Liver (tissue), 9 donors: ENCODE results near the gene RALGDS. TPM values are rescaled to one million over a fixed set of nuclear protein-coding genes. Genes with fewer than 3 reads are reported as not detected.

Experiments used
- DNase-seq: peaks from one replicate; pipeline ENCODE4 v3.0.0-alpha.2; 2017; ENCODE audit warnings: low spot score
- H3K27ac ChIP-seq, 2 donors: one replicate each; pipeline ENCODE4 v1.7.0; 2013; ENCODE audit warnings: inconsistent platforms in 2 of 2, low read length in 2 of 2, control low read depth in 1 of 2, low read depth in 1 of 2, mild to moderate bottlenecking in 1 of 2
- H3K27me3 ChIP-seq, 4 donors: one replicate each; pipeline versions ENCODE4 v1.6.1 to v1.7.0; 2013; ENCODE audit warnings: low read length in 3 of 4, inconsistent platforms in 1 of 4, mild to moderate bottlenecking in 1 of 4, moderate library complexity in 1 of 4; ENCODE audit not compliant: control insufficient read depth in 4 of 4, insufficient read depth in 4 of 4
- H3K36me3 ChIP-seq, 4 donors: one replicate each; pipeline versions ENCODE4 v1.6.1 to v1.7.0; 2013; ENCODE audit warnings: low read length in 3 of 4, mild to moderate bottlenecking in 3 of 4, low read depth in 1 of 4, moderate library complexity in 1 of 4; ENCODE audit not compliant: control insufficient read depth in 4 of 4, insufficient read depth in 3 of 4
- H3K4me1 ChIP-seq, 4 donors: one replicate each; pipeline versions ENCODE4 v1.6.1 to v1.7.0; 2013; ENCODE audit warnings: low read length in 3 of 4, mild to moderate bottlenecking in 3 of 4, moderate library complexity in 1 of 4; ENCODE audit not compliant: control insufficient read depth in 4 of 4, insufficient read depth in 4 of 4
- H3K4me3 ChIP-seq, 3 donors: one replicate each; pipeline versions ENCODE4 v1.6.1 to v1.7.0; 2013; ENCODE audit warnings: low read length in 3 of 3, control low read depth in 1 of 3, low read depth in 1 of 3, mild to moderate bottlenecking in 1 of 3
- H3K9ac ChIP-seq, 2 donors: one replicate each; pipeline ENCODE4 v1.7.0; 2013; ENCODE audit warnings: low read length in 2 of 2, mild to moderate bottlenecking in 2 of 2, moderate library complexity in 2 of 2, control low read depth in 1 of 2, low read depth in 1 of 2
- H3K9me3 ChIP-seq, 4 donors: one replicate each; pipeline versions ENCODE4 v1.6.1 to v1.7.0; 2013; ENCODE audit warnings: low read length in 3 of 4; ENCODE audit not compliant: control insufficient read depth in 4 of 4
- ATF3 ChIP-seq: IDR thresholded peaks from 2 replicates; pipeline ENCODE4 v1.6.1; 2016; ENCODE audit warnings: antibody characterized with exemption
- CTCF ChIP-seq: fragments of 150-350 bp; IDR thresholded peaks from 2 replicates; pipeline ENCODE4 v1.5.1; 2017; ENCODE audit warnings: improper control_type of control experiment, low read depth, low read length; ENCODE audit not compliant: missing input control
- EGR1 ChIP-seq, 2 donors: IDR thresholded peaks; 2 replicates each; pipeline ENCODE4 v1.6.1; 2016 to 2018; ENCODE audit warnings: antibody characterized with exemption in 2 of 2, low read depth in 2 of 2
- FOXA1 ChIP-seq: IDR thresholded peaks from 2 replicates; pipeline ENCODE4 v1.6.1; 2016; ENCODE audit warnings: antibody characterized with exemption
- FOXA2 ChIP-seq: IDR thresholded peaks from 2 replicates; pipeline ENCODE4 v1.6.1; 2016; ENCODE audit warnings: antibody characterized with exemption
- GABPA ChIP-seq, 2 donors: IDR thresholded peaks in 1 of 2; conservative IDR thresholded peaks in 1 of 2; 2 replicates each; pipeline ENCODE4 v1.6.1; 2016; ENCODE audit warnings: antibody characterized with exemption in 2 of 2, mild to moderate bottlenecking in 1 of 2, moderate library complexity in 1 of 2
- HNF4A ChIP-seq, 2 donors: conservative IDR thresholded peaks; 2 replicates each; pipeline ENCODE4 v1.6.1; 2016; ENCODE audit warnings: antibody characterized with exemption in 2 of 2, mild to moderate bottlenecking in 2 of 2
- HNF4G ChIP-seq: IDR thresholded peaks from 2 replicates; pipeline ENCODE4 v1.6.1; 2016; ENCODE audit warnings: antibody characterized with exemption
- JUND ChIP-seq, 2 donors: IDR thresholded peaks; 2 replicates each; pipeline ENCODE4 v1.6.1; 2016; ENCODE audit warnings: antibody characterized with exemption in 2 of 2
- MAX ChIP-seq: IDR thresholded peaks from 2 replicates; pipeline ENCODE4 v1.6.1; 2016; ENCODE audit warnings: antibody characterized with exemption
- NR2F2 ChIP-seq: IDR thresholded peaks from 2 replicates; pipeline ENCODE4 v1.6.1; 2016; ENCODE audit warnings: antibody characterized with exemption
- RAD21 ChIP-seq, 2 donors: IDR thresholded peaks; 2 replicates each; pipeline ENCODE4 v1.6.1; 2016; ENCODE audit warnings: antibody characterized with exemption in 2 of 2, mild to moderate bottlenecking in 2 of 2
- REST ChIP-seq: IDR thresholded peaks from 2 replicates; pipeline ENCODE4 v1.6.1; 2016; ENCODE audit warnings: antibody characterized with exemption, mild to moderate bottlenecking
- RXRA ChIP-seq, 2 donors: IDR thresholded peaks; 2 replicates each; pipeline ENCODE4 v1.6.1; 2017 to 2018; ENCODE audit warnings: antibody characterized with exemption in 2 of 2, mild to moderate bottlenecking in 1 of 2
- SP1 ChIP-seq: IDR thresholded peaks from 2 replicates; pipeline ENCODE4 v1.6.1; 2018; ENCODE audit warnings: antibody characterized with exemption, mild to moderate bottlenecking
- TAF1 ChIP-seq: conservative IDR thresholded peaks from 2 replicates; pipeline ENCODE4 v1.6.1; 2016; ENCODE audit warnings: antibody characterized with exemption, mild to moderate bottlenecking
- YY1 ChIP-seq: IDR thresholded peaks from 2 replicates; pipeline ENCODE4 v1.6.1; 2016; ENCODE audit warnings: antibody characterized with exemption, mild to moderate bottlenecking
- ZBTB33 ChIP-seq: IDR thresholded peaks from 2 replicates; pipeline ENCODE4 v1.6.1; 2016; ENCODE audit warnings: antibody characterized with exemption
- WGBS: extraction: QIAGEN DNeasy Blood & Tissue Kit; methylation state at CpG from one replicate; pipeline ENCODE4 v1.1.7; 2013; 5-methylcytosine and 5-hydroxymethylcytosine counted together
- polyA plus RNA-seq, 2 donors: library from polyadenylated mRNA; stranded (reverse) in 1 of 2; unstranded in 1 of 2; fragments of 200-250 nt in 1 of 2; fragments of >200 nt in 1 of 2; fragmentation: Nextera tagmentation in 1 of 2; extraction: Ambion mirVana in 1 of 2; gene quantifications; one replicate each; pipeline versions ENCODE4 v1.2.1 to v1.2.3, GENCODE V29; 2013 to 2015
- total RNA-seq, 2 donors: library from RNA; depleted of rRNA; stranded (reverse); fragments of >200 nt; gene quantifications; one replicate each; pipeline ENCODE4 v1.2.3, GENCODE V29; 2014
- donor health status: healthy.
- donor health status: healthy.
- donor health status: healthy.
- donor health status: healthy.
- donor health status: healthy.

Gene RALGDS
- total and polyA plus RNA-seq, 4 donors = 1.3 to 19.0 (median 7.3) TPM

GRCh38 chr9:133109931-133110650, 10.9 kb downstream of the RALGDS start:
- DNase-seq = no peak
- 95% methylated on average over 18 of the region's 18 CpGs for WGBS

More at GRCh38 chr9:133109931-133110650, 10.9 kb downstream of the RALGDS start:
- peaks cover 0 to 54% (median 23%) of the 10 kb centered on the region in 4 donors for H3K36me3 ChIP-seq
- H3K4me1 ChIP-seq = peaks cover 21 to 33% (median 30%) of the 10 kb centered on the region in 4 donors
- H3K9me3 ChIP-seq = no peaks in the 10 kb centered on the region
- TF ChIP-seq RXRA (IDR thresholded peaks at IDR 0.05) = no peak
- TF ChIP-seq REST = no peak
- TF ChIP-seq SP1 = no peak
- no peak for TF ChIP-seq CTCF
- no peak for TF ChIP-seq HNF4A (conservative IDR thresholded peaks at IDR 0.05)
- TF ChIP-seq JUND (IDR thresholded peaks at IDR 0.05) = no peak
- TF ChIP-seq ATF3 = no peak
- TF ChIP-seq GABPA (IDR thresholded peaks at IDR 0.05 in 1 of 2, conservative IDR thresholded peaks at IDR 0.05 in 1 of 2) = no peak
- TF ChIP-seq HNF4G = no peak
- TF ChIP-seq EGR1 (IDR thresholded peaks at IDR 0.05; ENCODE audit: low read depth in 2 of 2) = no peak
- no peak for TF ChIP-seq FOXA2
- no peak for TF ChIP-seq FOXA1
- no peak for TF ChIP-seq MAX
- no peak for TF ChIP-seq RAD21 (IDR thresholded peaks at IDR 0.05)
- no peak for TF ChIP-seq TAF1
- TF ChIP-seq NR2F2 = no peak
- no peak for TF ChIP-seq ZBTB33
- TF ChIP-seq YY1 = no peak
- H3K9ac ChIP-seq = no peak overlapping the region
- no peaks in the 10 kb centered on the region for H3K27me3 ChIP-seq
- no peak overlapping the region for H3K4me3 ChIP-seq
- H3K27ac ChIP-seq = no peak overlapping the region
